Measurements from ENCODE around the gene PLXDC1.

- TF ChIP-seq CTCF (IDR thresholded peaks at IDR 0.05) (no peak), POLR2A (IDR thresholded peaks at IDR 0.05) (no peak)
Observed at GRCh38 chr17:39028690-39029089, 122.7 kb downstream of the PLXDC1 start.

All from body of pancreas (tissue), 4 donors.